Fibroblast of mammary gland (primary cell): Measurements from ENCODE around the gene LSMEM2.
A peak's percentile ranks its signal among the peaks of the same experiment; 100 is the strongest.

Experiments
- DNase-seq: peaks from one replicate; pipeline ENCODE4 v3.0.0-alpha.2; 2010; ENCODE audit warnings: low read depth
- H3K4me3 ChIP-seq: 2 replicates; pipeline ENCODE4 v1.5.1; 2011; ENCODE audit warnings: low read depth, mild to moderate bottlenecking, low read length, moderate library complexity; ENCODE audit not compliant: control insufficient read depth
- TF ChIP-seq, protein P1 (sequence below): conservative IDR thresholded peaks from 2 replicates; pipeline ENCODE4 v1.5.1; 2011; ENCODE audit warnings: low read depth, low read length, inconsistent platforms; ENCODE audit not compliant: control insufficient read depth, insufficient read depth

The LSMEM2 gene

DNA sequence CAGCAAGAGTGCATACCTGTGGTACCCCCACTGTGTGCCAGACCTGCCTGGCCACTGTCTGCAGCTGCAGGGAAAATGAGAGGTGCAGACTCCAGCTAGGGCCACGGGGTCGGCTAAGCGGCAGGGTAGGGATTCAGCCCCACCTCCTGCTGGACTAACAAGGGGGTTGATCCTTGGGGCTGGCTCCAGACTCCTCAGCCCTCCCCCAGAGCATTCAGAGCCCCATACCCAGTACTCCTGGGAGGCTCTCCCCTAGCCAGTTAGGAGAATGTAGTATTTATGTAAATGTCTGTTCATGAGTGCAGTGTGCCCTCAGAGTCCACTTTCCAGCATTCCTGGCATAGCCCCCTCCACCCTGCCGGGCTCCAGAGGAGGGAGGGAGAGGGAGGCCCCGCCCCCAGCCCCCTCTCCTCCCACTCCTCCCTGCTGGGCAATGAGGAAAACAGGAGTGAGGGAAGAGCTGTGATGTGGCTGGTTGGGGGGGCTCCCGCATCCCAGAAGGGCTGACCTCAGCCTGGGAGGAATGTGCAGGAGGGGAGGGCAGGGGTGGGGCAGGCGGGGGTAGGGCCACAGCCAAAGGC lies 14.4 kb upstream of the LSMEM2 start:
- no peak overlapping the region for H3K4me3 ChIP-seq
- DNase-seq: peak; percentile 77
- TF ChIP-seq, protein P1, sequence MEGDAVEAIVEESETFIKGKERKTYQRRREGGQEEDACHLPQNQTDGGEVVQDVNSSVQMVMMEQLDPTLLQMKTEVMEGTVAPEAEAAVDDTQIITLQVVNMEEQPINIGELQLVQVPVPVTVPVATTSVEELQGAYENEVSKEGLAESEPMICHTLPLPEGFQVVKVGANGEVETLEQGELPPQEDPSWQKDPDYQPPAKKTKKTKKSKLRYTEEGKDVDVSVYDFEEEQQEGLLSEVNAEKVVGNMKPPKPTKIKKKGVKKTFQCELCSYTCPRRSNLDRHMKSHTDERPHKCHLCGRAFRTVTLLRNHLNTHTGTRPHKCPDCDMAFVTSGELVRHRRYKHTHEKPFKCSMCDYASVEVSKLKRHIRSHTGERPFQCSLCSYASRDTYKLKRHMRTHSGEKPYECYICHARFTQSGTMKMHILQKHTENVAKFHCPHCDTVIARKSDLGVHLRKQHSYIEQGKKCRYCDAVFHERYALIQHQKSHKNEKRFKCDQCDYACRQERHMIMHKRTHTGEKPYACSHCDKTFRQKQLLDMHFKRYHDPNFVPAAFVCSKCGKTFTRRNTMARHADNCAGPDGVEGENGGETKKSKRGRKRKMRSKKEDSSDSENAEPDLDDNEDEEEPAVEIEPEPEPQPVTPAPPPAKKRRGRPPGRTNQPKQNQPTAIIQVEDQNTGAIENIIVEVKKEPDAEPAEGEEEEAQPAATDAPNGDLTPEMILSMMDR: no peak

DNA sequence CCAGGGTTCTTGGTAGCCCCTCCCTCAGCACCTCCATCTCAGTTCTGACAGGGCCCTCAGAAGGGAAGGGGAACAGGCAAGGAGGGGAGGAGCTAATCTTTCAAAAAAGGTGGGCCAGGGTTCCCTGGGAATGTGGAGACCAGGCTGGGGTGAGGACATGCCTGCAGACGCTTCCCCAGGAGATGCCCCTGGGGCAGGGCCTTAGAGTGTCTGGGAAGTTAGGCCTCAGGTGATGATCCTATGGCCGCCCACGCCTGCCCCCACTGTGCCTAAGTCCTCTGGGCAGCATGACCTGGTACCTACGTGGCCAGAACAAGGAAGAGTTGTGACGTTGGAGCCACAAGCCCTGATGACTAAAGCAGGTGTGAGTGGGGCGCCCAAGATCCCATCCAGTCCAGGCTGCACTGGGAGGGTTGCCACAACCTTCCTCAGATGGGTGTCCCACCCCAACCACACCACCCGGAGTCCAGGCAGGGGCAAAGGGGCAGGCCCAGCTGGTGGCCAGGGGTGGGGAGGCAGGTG lies 13.9 kb upstream of the LSMEM2 start:
- no peak for DNase-seq
- TF ChIP-seq, protein P1: no peak
- no peak overlapping the region for H3K4me3 ChIP-seq

DNA sequence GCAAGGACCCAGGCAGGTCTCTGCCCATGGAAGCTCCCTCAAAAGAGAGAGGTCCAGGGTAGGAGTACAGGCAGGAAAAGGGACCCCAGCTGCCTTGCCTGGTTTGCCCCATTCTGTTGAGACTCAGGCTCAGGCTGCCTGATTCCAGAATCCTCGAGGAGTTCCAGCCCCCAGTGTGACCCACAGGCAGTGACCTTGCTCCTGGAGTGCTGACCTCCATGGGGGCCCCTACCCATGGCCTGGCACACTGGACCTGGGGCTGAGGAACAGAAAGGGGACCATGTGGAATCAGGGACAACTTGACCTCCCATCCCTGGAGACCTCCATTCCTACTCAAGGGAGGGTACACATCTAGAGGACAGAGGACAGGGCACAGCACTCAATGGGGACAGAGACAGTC lies 13.3 kb upstream of the LSMEM2 start:
- no peak for DNase-seq
- TF ChIP-seq, protein P1: no peak
- H3K4me3 ChIP-seq: no peak overlapping the region

DNA sequence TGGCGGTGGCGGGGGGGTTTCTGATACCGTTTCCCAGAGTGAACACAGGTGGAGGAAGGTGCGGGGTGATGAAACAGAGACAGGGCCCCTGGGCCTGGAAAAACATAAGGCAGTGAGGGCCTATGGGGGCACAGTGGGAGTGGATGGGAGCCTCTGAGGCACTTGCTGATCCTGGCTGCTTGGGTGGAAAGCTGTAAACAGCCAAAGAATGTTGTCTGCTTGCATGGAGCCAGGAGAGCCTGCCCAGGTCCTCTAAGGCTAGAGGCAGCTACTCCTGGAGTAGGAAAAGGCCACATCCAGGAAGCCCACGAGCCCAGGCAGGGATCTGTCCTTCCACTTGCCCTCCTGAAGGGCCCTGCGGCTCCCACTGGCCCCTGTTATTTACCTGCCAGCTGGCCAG lies 12.9 kb upstream of the LSMEM2 start:
- H3K4me3 ChIP-seq: no peak overlapping the region
- TF ChIP-seq, protein P1: no peak
- no peak for DNase-seq

DNA sequence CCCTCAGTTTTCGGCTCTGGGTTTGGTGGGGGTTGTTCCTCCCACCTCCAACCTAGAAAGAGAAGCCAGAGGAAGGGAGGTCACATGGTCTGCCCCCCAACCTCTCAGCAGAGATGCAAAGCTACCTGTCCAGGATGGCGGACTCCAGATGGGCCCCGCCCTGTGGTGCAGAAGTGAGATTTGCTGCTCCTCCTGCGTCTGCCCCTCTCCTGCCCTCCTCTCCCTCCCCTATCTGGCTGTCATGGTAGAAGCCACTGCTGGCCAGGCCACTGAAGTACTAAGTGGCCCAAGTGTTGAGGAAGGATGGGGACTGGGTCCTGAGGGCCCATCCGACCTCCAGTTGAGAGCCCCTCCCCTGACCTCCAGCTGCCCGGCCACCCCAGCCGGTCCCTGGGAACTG lies 12.1 kb upstream of the LSMEM2 start:
- TF ChIP-seq, protein P1: no peak
- DNase-seq: no peak
- peak overlapping the region; percentile 37 for H3K4me3 ChIP-seq

DNA sequence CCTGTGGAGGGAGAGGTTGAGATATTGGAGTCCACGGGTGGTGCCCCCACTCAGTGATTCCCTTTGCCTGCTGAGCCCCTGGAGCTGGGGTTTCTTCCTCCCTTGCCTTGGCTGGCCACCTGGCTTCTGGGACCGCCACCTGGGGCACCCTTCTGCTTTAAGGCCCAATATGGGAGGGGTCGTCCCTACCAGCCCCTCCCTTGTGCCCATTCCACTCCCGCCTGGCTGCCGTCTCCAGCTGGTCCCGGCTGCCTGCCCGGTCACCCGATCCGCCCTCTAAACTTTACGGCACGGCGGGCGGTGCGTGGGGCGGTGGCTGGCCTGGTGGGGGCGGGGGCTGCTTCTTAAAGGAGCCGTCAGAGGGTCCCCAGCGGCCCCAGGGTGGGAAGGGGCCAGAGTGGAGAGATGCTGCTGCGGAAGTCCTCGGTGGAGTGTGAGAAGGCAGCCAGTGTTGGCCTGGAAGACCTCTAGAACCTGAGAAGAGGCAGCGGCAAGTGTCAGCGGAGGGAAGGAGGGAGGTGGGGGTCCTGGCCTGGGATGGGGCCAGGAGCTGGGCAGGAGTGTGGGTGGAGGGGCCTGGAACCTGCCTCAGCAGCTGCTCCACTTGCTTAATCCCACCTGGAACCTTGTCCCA lies 11.5 kb upstream of the LSMEM2 start:
- DNase-seq: no peak
- TF ChIP-seq, protein P1: no peak
- peak overlapping the region; percentile 37 for H3K4me3 ChIP-seq
